Rectal smooth muscle tissue (tissue), 1 donor: ENCODE results near the gene SYTL4.

Source experiments
- H3K27ac ChIP-seq: one replicate; pipeline ENCODE4 v1.7.0; 2013; ENCODE audit warnings: low read depth, low read length, inconsistent platforms
- H3K27me3 ChIP-seq: one replicate; pipeline ENCODE4 v1.7.0; 2013; ENCODE audit warnings: low read length; ENCODE audit not compliant: control insufficient read depth, insufficient read depth
- H3K36me3 ChIP-seq: one replicate; pipeline ENCODE4 v1.7.0; 2013; ENCODE audit warnings: low read length; ENCODE audit not compliant: control insufficient read depth, insufficient read depth
- H3K4me1 ChIP-seq: one replicate; pipeline ENCODE4 v1.7.0; 2013; ENCODE audit warnings: low read length; ENCODE audit not compliant: control insufficient read depth, insufficient read depth
- H3K4me3 ChIP-seq: one replicate; pipeline ENCODE4 v1.7.0; 2013; ENCODE audit warnings: low read length
- H3K9ac ChIP-seq: one replicate; pipeline ENCODE4 v1.7.0; 2013; ENCODE audit warnings: low read length

SYTL4 gene

DNA sequence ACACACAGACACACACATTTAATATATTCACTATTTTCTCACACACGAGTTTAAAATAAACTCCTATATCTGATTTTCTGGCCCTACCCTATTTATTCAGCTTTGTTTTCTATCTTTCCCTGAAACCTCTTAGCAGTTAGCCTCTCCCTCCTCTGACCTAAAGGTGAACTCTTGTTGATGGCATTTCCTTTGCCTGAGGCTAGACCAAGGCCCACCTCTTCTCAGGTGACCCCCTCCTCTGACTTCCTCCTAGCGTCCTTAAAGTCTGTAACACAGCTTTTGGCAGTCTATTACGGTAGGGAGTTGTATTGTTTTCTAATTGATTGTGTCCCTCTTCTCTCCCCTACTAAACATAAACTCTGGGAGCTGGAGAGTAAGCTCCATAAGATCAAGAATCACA lies 89.6 kb downstream of the SYTL4 start:
- H3K27ac ChIP-seq, result no peak overlapping the region

DNA sequence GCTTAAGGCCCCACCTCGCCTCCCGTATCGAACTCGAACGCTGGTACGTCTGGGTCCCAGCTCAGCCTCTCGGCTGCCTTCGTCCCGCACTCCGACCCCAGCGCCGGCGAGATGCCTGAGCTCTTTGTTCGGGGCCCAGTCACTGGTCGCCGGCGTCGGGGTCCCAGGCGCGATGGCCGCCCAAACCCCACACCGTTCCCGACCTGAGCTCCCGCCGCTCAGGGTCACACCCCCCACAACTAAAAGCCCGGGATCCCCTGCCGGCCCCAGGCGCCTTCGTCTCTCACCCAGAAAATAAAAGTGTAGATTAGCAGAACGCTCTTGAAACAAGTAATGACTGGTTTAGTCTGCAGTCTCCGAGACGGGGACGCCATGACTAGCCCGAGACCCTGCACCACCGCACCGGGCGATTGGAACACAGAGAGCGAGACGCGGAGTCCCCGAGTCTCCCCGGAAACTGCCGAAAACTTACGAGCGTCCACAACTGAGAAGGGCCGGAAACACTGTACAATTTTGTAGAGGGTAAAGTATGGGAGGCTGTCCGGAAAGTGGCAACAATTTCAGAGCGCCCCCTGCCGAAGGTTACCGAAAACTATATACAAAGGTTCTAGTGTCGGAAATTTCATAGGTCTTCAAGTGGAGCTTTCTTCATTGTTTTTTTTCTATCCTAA lies 95.5 kb downstream of the SYTL4 start, which contains the start of gene TSPAN6:
TSPAN6 (minus strand) TSS at position 486 of the 671 bp plus-strand sequence; CDS start at position 374, 112 bp downstream.
- Histone ChIP-seq H3K27ac (peak within 1 kb of the TSS; percentile 55), H3K9ac (peak within 1 kb of the TSS; percentile 36), H3K27me3 (peaks cover 2% of the 10 kb centered on the region), H3K4me3 (peak within 1 kb of the TSS; percentile 66), H3K4me1 (no peaks in the 10 kb centered on the region), H3K36me3 (no peaks in the 10 kb centered on the region)

More for the DNA sequence above, 89.6 kb downstream of the SYTL4 start:
- Histone ChIP-seq H3K4me1 (no peaks in the 10 kb centered on the region), H3K4me3 (no peak overlapping the region), H3K27me3 (peaks cover 5% of the 10 kb centered on the region), H3K9ac (no peak overlapping the region), H3K36me3 (no peaks in the 10 kb centered on the region)

DNA sequence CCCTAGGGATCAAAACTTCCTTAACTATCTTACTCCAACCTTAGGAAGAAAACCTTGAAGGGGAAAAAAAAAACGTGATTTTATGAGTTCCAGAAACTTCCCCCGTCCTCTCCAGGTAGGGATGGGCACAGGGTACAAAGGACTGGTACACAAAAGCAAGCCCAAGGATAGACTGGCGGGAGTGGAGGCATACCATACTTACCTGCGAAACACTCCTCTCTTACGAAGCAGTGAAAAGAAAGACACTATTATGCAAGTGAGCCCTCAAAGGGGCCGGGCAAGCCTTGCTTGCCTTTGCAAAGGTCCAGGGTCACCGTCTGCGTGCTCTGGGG lies 96.0 kb downstream of the SYTL4 start:
- Histone ChIP-seq H3K27me3 (peaks cover 2% of the 10 kb centered on the region), H3K36me3 (no peaks in the 10 kb centered on the region), H3K4me1 (no peaks in the 10 kb centered on the region), H3K4me3 (peak overlapping the region; percentile 66), H3K9ac (peak overlapping the region; percentile 36), H3K27ac (peak overlapping the region; percentile 55)

DNA sequence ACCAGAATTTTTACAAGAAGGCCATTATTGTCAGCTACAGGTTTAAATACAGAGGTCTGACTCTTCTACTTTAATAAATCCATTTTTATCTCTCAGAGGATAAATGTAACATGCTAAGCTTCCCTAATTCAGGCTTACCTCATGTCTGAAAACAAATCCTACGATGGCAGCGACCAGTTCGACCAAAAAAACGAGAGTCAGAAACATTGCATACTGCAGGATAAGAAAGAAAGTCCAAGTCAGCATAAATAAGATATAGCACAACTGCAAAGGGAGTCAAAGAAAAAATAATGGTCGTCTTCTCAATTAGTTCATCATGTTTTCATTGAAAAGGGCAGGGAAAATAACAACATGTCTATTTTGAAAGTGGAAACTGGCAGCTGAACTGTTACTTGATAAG lies 96.9 kb downstream of the SYTL4 start:
- Histone ChIP-seq H3K9ac (no peak overlapping the region), H3K27me3 (peaks cover 2% of the 10 kb centered on the region), H3K4me3 (peak overlapping the region; percentile 19), H3K4me1 (no peaks in the 10 kb centered on the region), H3K36me3 (no peaks in the 10 kb centered on the region), H3K27ac (no peak overlapping the region)

DNA sequence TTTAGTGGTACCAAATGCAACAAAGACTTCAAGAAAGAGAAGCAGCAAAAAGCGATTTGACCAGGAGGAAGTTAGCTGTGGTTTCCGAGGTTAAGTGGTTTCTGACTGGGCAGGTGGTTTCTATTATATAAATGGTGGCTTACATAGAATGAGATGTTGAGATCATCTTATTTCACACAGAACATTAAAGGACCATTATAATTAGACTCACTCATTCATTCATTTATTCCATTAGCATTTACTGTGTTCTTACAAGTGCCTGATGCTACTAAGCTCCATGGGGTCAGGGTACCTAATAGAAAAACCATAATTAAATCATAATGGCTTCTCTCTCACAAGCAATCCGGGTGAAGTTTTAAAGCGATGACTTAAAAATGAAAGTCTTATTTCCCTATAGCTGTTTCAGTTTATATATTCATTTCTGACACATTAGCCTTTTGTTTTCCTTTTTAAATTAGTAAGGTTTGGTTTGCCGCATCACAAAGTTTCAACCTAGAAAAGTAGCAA lies 105.9 kb downstream of the SYTL4 start:
- Histone ChIP-seq H3K27me3 (no peaks in the 10 kb centered on the region), H3K4me1 (no peaks in the 10 kb centered on the region), H3K4me3 (no peak overlapping the region), H3K36me3 (no peaks in the 10 kb centered on the region), H3K9ac (no peak overlapping the region), H3K27ac (no peak overlapping the region)
